GM12892 (cell line): ENCODE results near the gene TLX2.
"Not testable (repeated sequence)": the region's sequence is repeated elsewhere in the genome, so short reads cannot be mapped to it uniquely, and the experiment has no call there.

ENCODE experiments used
- POLR2A ChIP-seq: IDR thresholded peaks from 2 replicates; pipeline ENCODE4 v1.6.1; 2011; ENCODE audit warnings: low read depth, low read length, control low read depth
- POLR2AphosphoS5 ChIP-seq: IDR thresholded peaks from 2 replicates; pipeline ENCODE4 v1.6.1; 2011; ENCODE audit warnings: low read depth, low read length, control low read depth

DNA sequence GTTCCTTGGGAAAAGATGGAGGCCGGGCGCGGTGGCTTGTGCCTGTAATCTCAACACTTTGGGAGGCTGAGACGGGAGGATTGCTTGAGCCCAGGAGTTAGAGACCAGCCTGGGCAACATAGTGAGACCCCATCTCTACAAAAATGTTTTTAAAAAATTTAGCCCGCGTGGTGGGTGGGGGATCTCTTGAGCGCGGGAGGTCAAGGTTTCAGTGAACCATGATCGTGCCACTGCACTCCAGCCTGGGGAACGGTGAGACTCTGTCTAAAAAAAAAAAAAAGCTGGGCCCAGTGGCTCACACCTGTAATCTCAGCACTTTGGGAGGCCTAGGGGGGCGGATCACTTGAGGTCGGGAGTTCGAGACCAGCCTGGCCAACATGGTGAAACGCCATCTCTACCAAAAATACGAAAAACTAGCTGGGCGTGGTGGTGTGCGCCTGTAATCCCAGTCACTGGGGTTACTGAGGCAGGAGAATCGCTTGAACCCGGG lies 30.5 kb upstream of the TLX2 start:
- not testable (repeated sequence) for TF ChIP-seq POLR2A, POLR2AphosphoS5
